SK-N-SH (cell line): ENCODE data around the gene MORN2. TPM values are rescaled to one million over a fixed set of nuclear protein-coding genes. Genes with fewer than 3 reads are reported as not detected.

Source experiments
- CTCF ChIA-PET: fragments of 300-600, 350-600 bp; formaldehyde crosslinking; extraction: SDS; loops from one replicate; lab custom pipeline; 2021; lab: Yijun Ruan, JAX
- POLR2A ChIA-PET: fragments of 350-600 bp; sonication (Branson Sonifier 250); formaldehyde crosslinking; extraction: SDS; loops from one replicate; lab custom pipeline; 2020; ENCODE audit warnings: antibody characterized with exemption, inconsistent platforms; lab: Yijun Ruan, JAX
- DNase-seq: peaks from one replicate; pipeline ENCODE4 v3.0.0; 2012
- H2AFZ ChIP-seq: fragments of 200-600 bp; sonication (generic); 2 replicates; pipeline ENCODE4 v1.8.1; 2016; ENCODE audit warnings: antibody characterized with exemption, mild to moderate bottlenecking, low read depth
- H3F3A ChIP-seq: fragments of 200-600 bp; sonication (generic); replicated peaks from 2 replicates; pipeline ENCODE3; 2016; ENCODE audit warnings: antibody characterized with exemption, mild to moderate bottlenecking; ENCODE audit not compliant: insufficient read depth
- H3K27ac ChIP-seq, 2 experiments: fragments of 200-500 bp in 1 of 2; fragments of 200-600 bp in 1 of 2; sonication (Bioruptor generic) in 1 of 2; sonication (generic), shearing (Covaris generic) in 1 of 2; 2 replicates each; pipeline versions ENCODE4 v1.5.1 to v1.6.1; 2014 to 2016; ENCODE audit warnings: low read depth in 2 of 2, inconsistent platforms in 1 of 2, low read length in 1 of 2, mild to moderate bottlenecking in 1 of 2, mixed read lengths in 1 of 2
- H3K27me3 ChIP-seq: fragments of 200-600 bp; sonication (generic), shearing (Covaris generic); 2 replicates; pipeline ENCODE4 v1.6.1; 2016; ENCODE audit warnings: mixed run types; ENCODE audit not compliant: insufficient read depth
- H3K36me3 ChIP-seq, 2 experiments: fragments of 200-500 bp in 1 of 2; fragments of 200-600 bp in 1 of 2; sonication (Bioruptor generic) in 1 of 2; sonication (generic) in 1 of 2; replicated peaks in 1 of 2; 2 replicates each; pipeline versions ENCODE3 to v1.5.1; 2014 to 2016; ENCODE audit warnings: low read length in 1 of 2, mild to moderate bottlenecking in 1 of 2; ENCODE audit not compliant: insufficient read depth in 2 of 2, control insufficient read depth in 1 of 2
- H3K4me1 ChIP-seq, 2 experiments: fragments of 200-500 bp in 1 of 2; fragments of 200-600 bp in 1 of 2; sonication (Bioruptor generic) in 1 of 2; sonication (generic), shearing (Covaris generic) in 1 of 2; 2 replicates each; pipeline versions ENCODE4 v1.5.1 to v1.6.1; 2014 to 2016; ENCODE audit warnings: low read depth in 1 of 2, low read length in 1 of 2, mixed run types in 1 of 2; ENCODE audit not compliant: insufficient read depth in 2 of 2, control insufficient read depth in 1 of 2
- H3K4me2 ChIP-seq: fragments of 200-600 bp; sonication (generic), shearing (Covaris generic); 2 replicates; pipeline ENCODE4 v1.6.1; 2017; ENCODE audit warnings: mixed run types
- H3K4me3 ChIP-seq, 2 experiments: fragments of 200-500 bp in 1 of 2; fragments of 200-600 bp in 1 of 2; sonication (Bioruptor generic) in 1 of 2; sonication (generic), shearing (Covaris generic) in 1 of 2; 2 replicates each; pipeline versions ENCODE4 v1.5.1 to v1.8.1; 2014 to 2016; ENCODE audit warnings: low read depth in 2 of 2, inconsistent platforms in 1 of 2, low read length in 1 of 2, mild to moderate bottlenecking in 1 of 2, mixed read lengths in 1 of 2, moderate library complexity in 1 of 2
- H3K79me2 ChIP-seq: fragments of 200-600 bp; sonication (generic); 2 replicates; pipeline ENCODE4 v1.8.1; 2017; ENCODE audit warnings: mild to moderate bottlenecking; ENCODE audit not compliant: insufficient read depth
- H3K9ac ChIP-seq: fragments of 200-600 bp; sonication (generic); 2 replicates; pipeline ENCODE4 v1.6.1; 2017; ENCODE audit warnings: mixed run types
- H3K9me2 ChIP-seq: fragments of 200-600 bp; sonication (generic); 2 replicates; pipeline ENCODE4 v1.6.1; 2017; ENCODE audit warnings: mixed run types
- H3K9me3 ChIP-seq: fragments of 200-600 bp; sonication (generic); 2 replicates; pipeline ENCODE4 v1.6.1; 2017; ENCODE audit warnings: mixed run types, mild to moderate bottlenecking, moderate library complexity
- H4K20me1 ChIP-seq: fragments of 200-600 bp; sonication (generic); 2 replicates; pipeline ENCODE4 v1.6.1; 2017; ENCODE audit warnings: mild to moderate bottlenecking, mixed run types; ENCODE audit not compliant: insufficient read depth
- EP300 ChIP-seq, 2 experiments: IDR thresholded peaks; 2 replicates each; pipeline versions ENCODE4 v1.4.0 to v1.6.1; 2012; ENCODE audit warnings: borderline replicate concordance in 1 of 2, low read depth in 1 of 2, low read length in 1 of 2
- EZH2phosphoT487 ChIP-seq: fragments of 200-600 bp; sonication (generic); IDR thresholded peaks from 2 replicates; pipeline ENCODE4 v1.6.1; 2017; ENCODE audit warnings: low read depth, mixed run types, mild to moderate bottlenecking, antibody characterized with exemption, moderate library complexity, borderline replicate concordance
- FOXM1 ChIP-seq: IDR thresholded peaks from 2 replicates; pipeline ENCODE4 v1.4.0; 2012; ENCODE audit warnings: low read depth, mild to moderate bottlenecking
- RAD21 ChIP-seq: IDR thresholded peaks from 2 replicates; pipeline ENCODE4 v1.6.1; 2012; ENCODE audit warnings: mild to moderate bottlenecking, low read length
- RCOR1 ChIP-seq: fragments of 150-350 bp; IDR thresholded peaks from 2 replicates; pipeline ENCODE4 v1.6.1; 2017; ENCODE audit warnings: antibody characterized with exemption, low read length
- RXRA ChIP-seq: IDR thresholded peaks from 2 replicates; pipeline ENCODE4 v1.4.0; 2012; ENCODE audit warnings: low read depth, mild to moderate bottlenecking, borderline replicate concordance
- SIN3A ChIP-seq: IDR thresholded peaks from 2 replicates; pipeline ENCODE4 v1.6.1; 2012; ENCODE audit warnings: low read depth, mild to moderate bottlenecking, low read length, moderate library complexity, borderline replicate concordance
- TEAD4 ChIP-seq: IDR thresholded peaks from 2 replicates; pipeline ENCODE4 v1.4.0; 2012; ENCODE audit warnings: mild to moderate bottlenecking, borderline replicate concordance; ENCODE audit not compliant: insufficient read depth
- USF2 ChIP-seq: fragments of 150-350 bp; IDR thresholded peaks from 2 replicates; pipeline ENCODE4 v1.6.1; 2017; ENCODE audit warnings: antibody characterized with exemption, low read length, low read depth, borderline replicate concordance
- YY1 ChIP-seq: IDR thresholded peaks from 2 replicates; pipeline ENCODE4 v1.4.0; 2012; ENCODE audit warnings: low read depth, mild to moderate bottlenecking
- WGBS: methylation state at CpG from one replicate; pipeline ENCODE4 v1.1.6; 2017; ENCODE audit warnings: low lambda C conversion rate; 5-methylcytosine and 5-hydroxymethylcytosine counted together
- polyA plus RNA-seq, 3 experiments: library from polyadenylated mRNA; depleted of rRNA; stranded (reverse); fragments of >200 nt; gene quantifications; 2 replicates each; pipeline ENCODE4 v1.2.3, GENCODE V29; 2012
- TF ChIP-seq, protein P1 (sequence below): fragments of 150-350 bp; IDR thresholded peaks from 2 replicates; pipeline ENCODE4 v1.6.1; 2016; ENCODE audit warnings: mild to moderate bottlenecking, low read depth, low read length
- TF ChIP-seq, protein P2 (sequence below): IDR thresholded peaks from 2 replicates; pipeline ENCODE4; 2012
- TF ChIP-seq, protein P3 (sequence below): fragments of 200-600 bp; sonication (generic); IDR thresholded peaks from 2 replicates; pipeline ENCODE4 v1.6.1; 2017; ENCODE audit warnings: antibody characterized with exemption, mild to moderate bottlenecking, moderate library complexity

MORN2 gene
- polyA plus RNA-seq, 1 of the 3 experiments (the other 2 are of a cell fraction): 23.2 TPM

DNA sequence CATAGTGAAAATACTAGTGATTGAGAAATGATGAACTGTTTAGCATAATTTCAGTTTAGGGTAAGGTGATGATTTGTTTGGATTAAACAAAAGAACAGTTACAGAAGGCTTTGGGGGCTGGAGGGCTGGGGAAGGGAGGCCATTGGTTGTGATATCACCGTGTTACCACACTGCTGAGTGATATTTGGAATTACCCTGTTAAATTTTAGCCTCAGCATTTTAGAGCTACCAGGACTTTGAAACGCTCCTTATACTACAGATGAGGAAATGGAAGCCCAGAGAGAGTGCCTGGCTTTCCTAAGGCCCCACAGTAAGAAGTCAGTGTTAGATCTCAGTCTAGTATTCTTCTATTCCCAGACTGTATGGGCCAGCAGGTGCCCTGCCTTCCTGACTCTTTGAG lies 29.5 kb downstream of the MORN2 start:
- Histone ChIP-seq H3K27me3 (no peaks in the 10 kb centered on the region), H2AFZ (no peak overlapping the region), H3K9me3 (no peaks in the 10 kb centered on the region), H3F3A (no peaks in the 10 kb centered on the region), H3K36me3 (no peaks in the 10 kb centered on the region), H3K79me2 (no peaks in the 10 kb centered on the region), H4K20me1 (no peaks in the 10 kb centered on the region), H3K9ac (no peak overlapping the region), H3K4me3 (no peak overlapping the region), H3K9me2 (no peaks in the 10 kb centered on the region), H3K4me2 (no peak overlapping the region), H3K27ac (no peak overlapping the region), H3K4me1 (peaks cover 0 to 17% of the 10 kb centered on the region in 2 experiments; a peak in 1 of 4 replicates)
- ChIA-PET CTCF (interaction anchor here (0.5 to 1.1 kb wide), 2 partner anchors 70 to 98 kb away, joined by 3 read pairs; no protein-coding TSS in a partner anchor), POLR2A (no interaction called here)
- WGBS: 81% methylated on average over 2 of the region's 2 CpGs
- TF ChIP-seq TEAD4 (no peak), EP300 (IDR thresholded peaks at IDR 0.05; ENCODE audit: borderline replicate concordance in 1 of 2, low read depth in 1 of 2, low read length in 1 of 2) (no peak), YY1 (no peak), FOXM1 (no peak), EZH2phosphoT487 (no peak), SIN3A (no peak), RXRA (no peak), RAD21 (no peak)
- TF ChIP-seq, protein P1, sequence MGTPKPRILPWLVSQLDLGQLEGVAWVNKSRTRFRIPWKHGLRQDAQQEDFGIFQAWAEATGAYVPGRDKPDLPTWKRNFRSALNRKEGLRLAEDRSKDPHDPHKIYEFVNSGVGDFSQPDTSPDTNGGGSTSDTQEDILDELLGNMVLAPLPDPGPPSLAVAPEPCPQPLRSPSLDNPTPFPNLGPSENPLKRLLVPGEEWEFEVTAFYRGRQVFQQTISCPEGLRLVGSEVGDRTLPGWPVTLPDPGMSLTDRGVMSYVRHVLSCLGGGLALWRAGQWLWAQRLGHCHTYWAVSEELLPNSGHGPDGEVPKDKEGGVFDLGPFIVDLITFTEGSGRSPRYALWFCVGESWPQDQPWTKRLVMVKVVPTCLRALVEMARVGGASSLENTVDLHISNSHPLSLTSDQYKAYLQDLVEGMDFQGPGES: no peak
- TF ChIP-seq, protein P2, sequence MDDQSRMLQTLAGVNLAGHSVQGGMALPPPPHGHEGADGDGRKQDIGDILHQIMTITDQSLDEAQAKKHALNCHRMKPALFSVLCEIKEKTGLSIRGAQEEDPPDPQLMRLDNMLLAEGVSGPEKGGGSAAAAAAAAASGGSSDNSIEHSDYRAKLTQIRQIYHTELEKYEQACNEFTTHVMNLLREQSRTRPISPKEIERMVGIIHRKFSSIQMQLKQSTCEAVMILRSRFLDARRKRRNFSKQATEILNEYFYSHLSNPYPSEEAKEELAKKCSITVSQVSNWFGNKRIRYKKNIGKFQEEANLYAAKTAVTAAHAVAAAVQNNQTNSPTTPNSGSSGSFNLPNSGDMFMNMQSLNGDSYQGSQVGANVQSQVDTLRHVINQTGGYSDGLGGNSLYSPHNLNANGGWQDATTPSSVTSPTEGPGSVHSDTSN: no peak
- no peak for DNase-seq

- no peak overlapping the region for H3K4me2 ChIP-seq
- WGBS: 54% methylated on average over 1 of the region's 1 CpG
Measured at GRCh38 chr2:38907242-38907641, 31.5 kb downstream of the MORN2 start.

More at GRCh38 chr2:38907242-38907641, 31.5 kb downstream of the MORN2 start:
- Histone ChIP-seq H3K27ac (no peak overlapping the region), H3K27me3 (no peaks in the 10 kb centered on the region), H2AFZ (no peak overlapping the region), H3K9ac (no peak overlapping the region), H4K20me1 (no peaks in the 10 kb centered on the region), H3K4me1 (peaks cover 0 to 17% of the 10 kb centered on the region in 2 experiments; a peak in 1 of 4 replicates), H3K79me2 (no peaks in the 10 kb centered on the region), H3K36me3 (no peaks in the 10 kb centered on the region), H3K9me3 (no peaks in the 10 kb centered on the region), H3K9me2 (no peaks in the 10 kb centered on the region), H3K4me3 (no peak overlapping the region), H3F3A (no peaks in the 10 kb centered on the region)
- no peak for DNase-seq
- TF ChIP-seq, protein P2: no peak
- TF ChIP-seq USF2 (no peak), RCOR1 (no peak), SIN3A (no peak)
- TF ChIP-seq, protein P3, sequence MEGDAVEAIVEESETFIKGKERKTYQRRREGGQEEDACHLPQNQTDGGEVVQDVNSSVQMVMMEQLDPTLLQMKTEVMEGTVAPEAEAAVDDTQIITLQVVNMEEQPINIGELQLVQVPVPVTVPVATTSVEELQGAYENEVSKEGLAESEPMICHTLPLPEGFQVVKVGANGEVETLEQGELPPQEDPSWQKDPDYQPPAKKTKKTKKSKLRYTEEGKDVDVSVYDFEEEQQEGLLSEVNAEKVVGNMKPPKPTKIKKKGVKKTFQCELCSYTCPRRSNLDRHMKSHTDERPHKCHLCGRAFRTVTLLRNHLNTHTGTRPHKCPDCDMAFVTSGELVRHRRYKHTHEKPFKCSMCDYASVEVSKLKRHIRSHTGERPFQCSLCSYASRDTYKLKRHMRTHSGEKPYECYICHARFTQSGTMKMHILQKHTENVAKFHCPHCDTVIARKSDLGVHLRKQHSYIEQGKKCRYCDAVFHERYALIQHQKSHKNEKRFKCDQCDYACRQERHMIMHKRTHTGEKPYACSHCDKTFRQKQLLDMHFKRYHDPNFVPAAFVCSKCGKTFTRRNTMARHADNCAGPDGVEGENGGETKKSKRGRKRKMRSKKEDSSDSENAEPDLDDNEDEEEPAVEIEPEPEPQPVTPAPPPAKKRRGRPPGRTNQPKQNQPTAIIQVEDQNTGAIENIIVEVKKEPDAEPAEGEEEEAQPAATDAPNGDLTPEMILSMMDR: no peak
- ChIA-PET POLR2A (no interaction called here), CTCF (no interaction called here)
